ENCODE measurements around the gene ZNF512B.
"Not testable (repeated sequence)": the region's sequence is repeated elsewhere in the genome, so short reads cannot be mapped to it uniquely, and the experiment has no call there.

The ZNF512B gene

GRCh38 chr20:63931735-63932134 is 38.0 kb downstream of the ZNF512B start:
- DNase-seq, result no peak

- DNase-seq, result no peak
Observed at GRCh38 chr20:63930971-63931553, 38.7 kb downstream of the ZNF512B start.

- not testable (repeated sequence) for DNase-seq
Observed at GRCh38 chr20:63929473-63929883, 40.3 kb downstream of the ZNF512B start.

GRCh38 chr20:63929071-63929470 is 40.7 kb downstream of the ZNF512B start:
- DNase-seq, result no peak

GRCh38 chr20:63926298-63926697 is 43.4 kb downstream of the ZNF512B start:
- no peak for DNase-seq

GRCh38 chr20:63924241-63924640 is 45.5 kb downstream of the ZNF512B start:
- no peak for DNase-seq

GRCh38 chr20:63923651-63924050 is 46.1 kb downstream of the ZNF512B start:
- no peak for DNase-seq

GRCh38 chr20:63920226-63920625 is 49.5 kb downstream of the ZNF512B start:
- DNase-seq, result no peak

GRCh38 chr20:63919130-63919529 is 50.6 kb downstream of the ZNF512B start:
- DNase-seq, result no peak

GRCh38 chr20:63917811-63918210 is 51.9 kb downstream of the ZNF512B start:
- DNase-seq, result peak; percentile 27

GRCh38 chr20:63916371-63916939 is 53.3 kb downstream of the ZNF512B start:
- not testable (repeated sequence) for DNase-seq

GRCh38 chr20:63915471-63915870 is 54.3 kb downstream of the ZNF512B start:
- no peak for DNase-seq

- no peak for DNase-seq
Observed at GRCh38 chr20:63913768-63914167, 56.0 kb downstream of the ZNF512B start.

GRCh38 chr20:63911176-63911575 is 58.6 kb downstream of the ZNF512B start:
- DNase-seq, result no peak

- DNase-seq, result no peak
Observed at GRCh38 chr20:63908008-63908682, 61.6 kb downstream of the ZNF512B start.
